CD4-positive, alpha-beta T cell treated with Interferon gamma for 1 hour (primary cell): ENCODE results near the gene MEGF6.

Experiments
- DNase-seq: peaks from one replicate; pipeline ENCODE4 v3.0.0-alpha.2; 2020

The MEGF6 gene

GRCh38 chr1:3645666-3646355 lies 34.5 kb upstream of the MEGF6 start:
- DNase-seq = no peak

- DNase-seq = no peak
Observed at GRCh38 chr1:3645247-3645646, 33.9 kb upstream of the MEGF6 start.

- no peak for DNase-seq
Observed at GRCh38 chr1:3644273-3644672, 33.0 kb upstream of the MEGF6 start.

GRCh38 chr1:3642919-3643675 lies 31.8 kb upstream of the MEGF6 start:
- no peak for DNase-seq

- DNase-seq = no peak
Observed at GRCh38 chr1:3641816-3642215, 30.5 kb upstream of the MEGF6 start.

- DNase-seq = no peak
Observed at GRCh38 chr1:3641046-3641760, 29.9 kb upstream of the MEGF6 start.

- no peak for DNase-seq
Observed at GRCh38 chr1:3640121-3640837, 29.0 kb upstream of the MEGF6 start.

- DNase-seq = no peak
Observed at GRCh38 chr1:3639397-3639911, 28.1 kb upstream of the MEGF6 start.

GRCh38 chr1:3638676-3639075 lies 27.4 kb upstream of the MEGF6 start:
- no peak for DNase-seq

GRCh38 chr1:3638027-3638426 lies 26.7 kb upstream of the MEGF6 start:
- DNase-seq = no peak

GRCh38 chr1:3636531-3636930 lies 25.2 kb upstream of the MEGF6 start:
- DNase-seq = no peak

- no peak for DNase-seq
Observed at GRCh38 chr1:3636080-3636479, 24.8 kb upstream of the MEGF6 start.

- DNase-seq = no peak
Observed at GRCh38 chr1:3634059-3634800, 22.9 kb upstream of the MEGF6 start.

- no peak for DNase-seq
Observed at GRCh38 chr1:3633344-3634058, 22.2 kb upstream of the MEGF6 start.

GRCh38 chr1:3632716-3633343 lies 21.5 kb upstream of the MEGF6 start:
- DNase-seq = no peak

- DNase-seq = no peak
Observed at GRCh38 chr1:3632298-3632697, 21.0 kb upstream of the MEGF6 start.

GRCh38 chr1:3631320-3632260 lies 20.3 kb upstream of the MEGF6 start:
- no peak for DNase-seq

- DNase-seq = no peak
Observed at GRCh38 chr1:3630914-3631313, 19.6 kb upstream of the MEGF6 start.

- no peak for DNase-seq
Observed at GRCh38 chr1:3630161-3630611, 18.9 kb upstream of the MEGF6 start.
